GF-D8 (cell line): ENCODE results near the gene ABHD12B.
A peak's percentile ranks its signal among the peaks of the same experiment; 100 is the strongest.
"Not testable (repeated sequence)": the region's sequence is repeated elsewhere in the genome, so short reads cannot be mapped to it uniquely, and the experiment has no call there.

Experiments
- DNase-seq: peaks from one replicate; lab custom pipeline; 2025; lab: John Stamatoyannopoulos, UW

The ABHD12B gene

GRCh38 chr14:50839691-50840090, 32.2 kb upstream of the ABHD12B start:
- no peak for DNase-seq

- no peak for DNase-seq
These were observed 27.5 kb upstream of the ABHD12B start for GRCh38 chr14:50844391-50844790.

GRCh38 chr14:50845166-50845565, 26.7 kb upstream of the ABHD12B start:
- DNase-seq, result no peak

GRCh38 chr14:50846226-50846880, 25.5 kb upstream of the ABHD12B start:
- DNase-seq, result no peak

GRCh38 chr14:50853891-50854290, 18.0 kb upstream of the ABHD12B start:
- DNase-seq, result no peak

- DNase-seq, result peak; percentile 41
These were observed 17.3 kb upstream of the ABHD12B start for GRCh38 chr14:50854521-50854920.

GRCh38 chr14:50855558-50855957, 16.3 kb upstream of the ABHD12B start:
- DNase-seq, result no peak

GRCh38 chr14:50856660-50857059, 15.2 kb upstream of the ABHD12B start:
- DNase-seq, result no peak

- no peak for DNase-seq
These were observed 12.6 kb upstream of the ABHD12B start for GRCh38 chr14:50859296-50859624.

GRCh38 chr14:50860478-50861086, 11.3 kb upstream of the ABHD12B start:
- DNase-seq, result peak; percentile 30

- DNase-seq, result no peak
These were observed 9.8 kb upstream of the ABHD12B start for GRCh38 chr14:50862036-50862570.

- no peak for DNase-seq
These were observed 7.6 kb upstream of the ABHD12B start for GRCh38 chr14:50864237-50864636.

GRCh38 chr14:50864946-50865345, 6.9 kb upstream of the ABHD12B start:
- DNase-seq, result no peak

- peak; percentile 48 for DNase-seq
These were observed 6.3 kb upstream of the ABHD12B start for GRCh38 chr14:50865391-50866076.

GRCh38 chr14:50871228-50871627, 625 bp upstream of the ABHD12B start:
- no peak for DNase-seq

GRCh38 chr14:50874757-50875156, 2.9 kb downstream of the ABHD12B start:
- DNase-seq, result no peak

- no peak for DNase-seq
These were observed 3.7 kb downstream of the ABHD12B start for GRCh38 chr14:50875359-50876070.

GRCh38 chr14:50882932-50883826, 11.3 kb downstream of the ABHD12B start:
- DNase-seq, result no peak

GRCh38 chr14:50883827-50884197, 12.0 kb downstream of the ABHD12B start:
- no peak for DNase-seq

GRCh38 chr14:50887476-50887875, 15.6 kb downstream of the ABHD12B start:
- no peak for DNase-seq

GRCh38 chr14:50892255-50892654, 20.4 kb downstream of the ABHD12B start:
- DNase-seq, result no peak

- DNase-seq, result not testable (repeated sequence)
These were observed 24.6 kb downstream of the ABHD12B start for GRCh38 chr14:50896421-50896820.
